PC-9 (cell line): ENCODE results near the gene GPHN.

Experiments used
- CTCF ChIP-seq: fragments of 200-600 bp; sonication (generic); conservative IDR thresholded peaks from 2 replicates; pipeline ENCODE4 v1.6.1; 2017; ENCODE audit warnings: mixed run types, antibody characterized with exemption, mild to moderate bottlenecking, moderate library complexity
- EZH2 ChIP-seq: fragments of 200-600 bp; sonication (generic); IDR thresholded peaks from 2 replicates; pipeline ENCODE4 v1.8.0; 2017; ENCODE audit warnings: antibody characterized with exemption, low read depth

DNA sequence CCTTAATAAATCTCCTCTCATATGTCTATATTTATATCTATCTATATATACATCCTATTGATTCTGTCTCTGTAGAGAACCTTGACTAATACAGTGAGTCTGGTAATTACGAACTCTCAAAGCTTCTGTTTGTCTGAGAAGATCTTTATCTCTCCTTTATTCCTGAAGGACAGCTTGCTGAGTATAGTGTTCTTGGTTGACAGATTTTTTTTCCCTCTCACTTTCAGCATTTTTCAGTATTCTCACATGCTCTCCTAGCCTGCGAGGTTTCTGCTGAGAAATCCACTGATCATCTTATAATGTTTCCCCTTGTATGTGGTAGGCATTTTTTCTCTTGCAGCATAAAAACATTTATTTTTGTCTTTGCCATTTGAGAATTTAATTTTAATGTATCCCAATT lies 67.1 kb downstream of the GPHN start:
- TF ChIP-seq CTCF (no peak), EZH2 (no peak)
